Gastrocnemius medialis (tissue), 4 donors: Measurements from ENCODE around the gene P2RX1. TPM values are rescaled to one million over a fixed set of nuclear protein-coding genes. Genes with fewer than 3 reads are reported as not detected.
A peak's percentile ranks its signal among the peaks of the same experiment; 100 is the strongest.

Source experiments
- ATAC-seq, 2 donors: fragments of 150-250 bp; one replicate each; pipeline ENCODE4 v1.9.1; 2016
- DNase-seq, 2 donors: peaks; one replicate each; pipeline ENCODE4 v3.0.0-alpha.2; 2019
- H3K27ac ChIP-seq, 4 donors: fragments of 200-600 bp; sonication (generic); 1 replicate in 1 of 4; 2 replicates in 3 of 4; pipeline ENCODE4 v1.5.1; 2016 to 2018; ENCODE audit warnings: mild to moderate bottlenecking in 2 of 4, moderate library complexity in 1 of 4
- H3K27me3 ChIP-seq, 3 donors: fragments of 200-600 bp; sonication (generic) in 2 of 3; 1 replicate in 1 of 3; 2 replicates in 2 of 3; pipeline versions ENCODE4 v1.5.1 to v1.6.0; 2016 to 2019; ENCODE audit warnings: mild to moderate bottlenecking in 1 of 3, moderate library complexity in 1 of 3
- H3K36me3 ChIP-seq, 2 donors: fragments of 200-600 bp; sonication (generic) in 1 of 2; one replicate each; pipeline ENCODE4 v1.5.1; 2017 to 2018
- H3K4me1 ChIP-seq, 2 donors: fragments of 200-600 bp; sonication (generic) in 1 of 2; one replicate each; pipeline ENCODE4 v1.5.1; 2016 to 2017; ENCODE audit warnings: mild to moderate bottlenecking in 2 of 2
- H3K4me3 ChIP-seq, 4 donors: fragments of 200-600 bp; sonication (generic) in 3 of 4; 1 replicate in 1 of 4; 2 replicates in 3 of 4; pipeline ENCODE4 v1.5.1; 2016 to 2019; ENCODE audit warnings: mild to moderate bottlenecking in 2 of 4
- H3K9me3 ChIP-seq, 3 donors: fragments of 200-600 bp; sonication (generic) in 2 of 3; 1 replicate in 1 of 3; 2 replicates in 2 of 3; pipeline ENCODE4 v1.5.1; 2016 to 2019
- CTCF ChIP-seq, 5 experiments: fragments of 450-650 bp in 3 of 5; fragments of 200-600 bp in 2 of 5; sonication (generic) in 2 of 5; IDR thresholded peaks in 4 of 5; conservative IDR thresholded peaks in 1 of 5; 1 replicate in 4 of 5; 2 replicates in 1 of 5; pipeline ENCODE4 v1.5.1; 2016 to 2019; ENCODE audit warnings: antibody characterized with exemption in 5 of 5, mild to moderate bottlenecking in 3 of 5, moderate library complexity in 3 of 5
- POLR2A ChIP-seq, 2 donors: fragments of 450-650 bp; IDR thresholded peaks; one replicate each; pipeline ENCODE4 v1.6.1; 2017; ENCODE audit warnings: antibody characterized with exemption in 2 of 2, mild to moderate bottlenecking in 2 of 2, moderate library complexity in 2 of 2
- in situ Hi-C, 4 donors: fragments of 200-750 bp; cut with MboI; loops; one replicate each; pipeline versions ENCODE4 v1.15.0 to v1.8.0; 2017; ENCODE audit warnings: low sequenced_read_pairs in 4 of 4
- intact Hi-C: fragments of 100-400 bp; cut with DNase I; formaldehyde crosslinking; loops from one replicate; pipeline ENCODE4 v1.15.1; 2023; ENCODE audit warnings: low total_unique reads
- total RNA-seq, 4 donors: library from RNA; depleted of rRNA; stranded (reverse); fragments of >200 nt; gene quantifications; one replicate each; pipeline versions ENCODE4 v1.1.0 to v1.2.3, GENCODE V29; 2016

The P2RX1 gene
- total RNA-seq, 4 donors from 2014 or later, result 0.25 to 0.59 (median 0.38) TPM; not detected in 1

DNA sequence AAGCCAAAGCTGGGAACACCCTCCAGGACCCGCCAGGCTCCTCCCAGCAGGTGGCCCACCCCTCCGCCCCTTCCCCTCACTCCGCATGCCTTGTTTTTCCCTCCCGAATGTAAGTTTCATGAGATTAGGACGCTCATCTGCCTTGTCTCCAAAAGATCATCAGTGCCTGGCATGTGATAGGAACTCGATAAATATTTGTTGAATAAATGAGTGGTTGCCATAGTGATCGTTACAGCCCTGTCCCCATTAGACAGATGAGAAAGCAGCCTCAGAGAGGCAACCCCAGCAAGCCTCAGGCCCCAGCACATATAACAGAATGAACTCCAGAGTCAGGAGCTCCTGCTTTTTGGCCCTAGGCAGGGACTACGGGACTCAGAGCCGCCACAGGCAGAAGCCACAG lies 28.5 kb downstream of the P2RX1 start:
- DNase-seq (no peak), ATAC-seq (no peak)
- no peaks in the 10 kb centered on the region for H3K27me3 ChIP-seq
- intact Hi-C loops (no loop called here), in situ Hi-C loops (no loop called here)
- H3K27ac ChIP-seq, result peak overlapping the region; percentile 81 to 85 (median 82)
- peak overlapping the region in 1 of 4 donors; percentile 39 for H3K4me3 ChIP-seq
- H3K36me3 ChIP-seq, result no peaks in the 10 kb centered on the region
- no peak for TF ChIP-seq POLR2A (IDR thresholded peaks at IDR 0.05)
- TF ChIP-seq CTCF (IDR thresholded peaks at IDR 0.05 in 4 of 5, conservative IDR thresholded peaks at IDR 0.05 in 1 of 5), result no peak
- peaks cover 17 to 18% of the 10 kb centered on the region in 2 donors for H3K4me1 ChIP-seq
- no peaks in the 10 kb centered on the region for H3K9me3 ChIP-seq

GRCh38 chr17:3887394-3887793 lies 28.9 kb downstream of the P2RX1 start:
- H3K27ac ChIP-seq, result peak overlapping the region in 3 of 4 donors; percentile 81 to 85 (median 82)
- intact Hi-C loops, result no loop called here

GRCh38 chr17:3886776-3887175 lies 29.5 kb downstream of the P2RX1 start:
- peak overlapping the region; percentile 35 to 82 (median 67) for H3K27ac ChIP-seq
- H3K27me3 ChIP-seq, result no peaks in the 10 kb centered on the region
- TF ChIP-seq POLR2A (IDR thresholded peaks at IDR 0.05) (peak in 1 of 2 donors; percentile 15), CTCF (IDR thresholded peaks at IDR 0.05 in 4 of 5, conservative IDR thresholded peaks at IDR 0.05 in 1 of 5) (no peak)
- no peaks in the 10 kb centered on the region for H3K36me3 ChIP-seq
- ATAC-seq (no peak), DNase-seq (peak; percentile 15 to 33)
- H3K4me3 ChIP-seq, result no peak overlapping the region
- no peaks in the 10 kb centered on the region for H3K9me3 ChIP-seq
- intact Hi-C loops (no loop called here), in situ Hi-C loops (no loop called here)
- H3K4me1 ChIP-seq, result peaks cover 17 to 18% of the 10 kb centered on the region in 2 donors

More at GRCh38 chr17:3887394-3887793, 28.9 kb downstream of the P2RX1 start:
- DNase-seq, result no peak
- no peaks in the 10 kb centered on the region for H3K27me3 ChIP-seq
- TF ChIP-seq POLR2A (IDR thresholded peaks at IDR 0.05) (no peak), CTCF (IDR thresholded peaks at IDR 0.05 in 4 of 5, conservative IDR thresholded peaks at IDR 0.05 in 1 of 5) (no peak)
- no peak for ATAC-seq
- H3K4me3 ChIP-seq, result no peak overlapping the region
- no peaks in the 10 kb centered on the region for H3K36me3 ChIP-seq
- H3K9me3 ChIP-seq, result no peaks in the 10 kb centered on the region
- H3K4me1 ChIP-seq, result peaks cover 17 to 18% of the 10 kb centered on the region in 2 donors
- in situ Hi-C loops, result no loop called here

GRCh38 chr17:3885970-3886369 lies 30.3 kb downstream of the P2RX1 start:
- Histone ChIP-seq H3K4me1 (peaks cover 16 to 18% of the 10 kb centered on the region in 2 donors), H3K4me3 (no peak overlapping the region), H3K27ac (no peak overlapping the region), H3K36me3 (no peaks in the 10 kb centered on the region), H3K27me3 (no peaks in the 10 kb centered on the region), H3K9me3 (no peaks in the 10 kb centered on the region)
- DNase-seq, result no peak
- intact Hi-C loops (no loop called here), in situ Hi-C loops (no loop called here)
- no peak for ATAC-seq
- TF ChIP-seq POLR2A (IDR thresholded peaks at IDR 0.05) (no peak), CTCF (IDR thresholded peaks at IDR 0.05 in 4 of 5, conservative IDR thresholded peaks at IDR 0.05 in 1 of 5) (no peak)

GRCh38 chr17:3885271-3885670 lies 31.0 kb downstream of the P2RX1 start:
- intact Hi-C loops (no loop called here), in situ Hi-C loops (no loop called here)
- H3K4me1 ChIP-seq, result peaks cover 11 to 18% of the 10 kb centered on the region in 2 donors
- TF ChIP-seq POLR2A (IDR thresholded peaks at IDR 0.05), result no peak
- TF ChIP-seq CTCF (IDR thresholded peaks at IDR 0.05 in 4 of 5, conservative IDR thresholded peaks at IDR 0.05 in 1 of 5), result no peak
- no peak overlapping the region for H3K4me3 ChIP-seq
- no peaks in the 10 kb centered on the region for H3K27me3 ChIP-seq
- no peak for DNase-seq
- no peaks in the 10 kb centered on the region for H3K9me3 ChIP-seq
- H3K27ac ChIP-seq, result no peak overlapping the region
- no peak for ATAC-seq
- no peaks in the 10 kb centered on the region for H3K36me3 ChIP-seq
